Retinal pigment epithelial cell (primary cell): ENCODE data around the gene NNMT.

Experiments
- DNase-seq: peaks from one replicate; pipeline ENCODE4 v3.0.0-alpha.2; 2010; ENCODE audit warnings: low read depth
- H3K4me3 ChIP-seq: 2 replicates; pipeline ENCODE4 v1.5.1; 2011; ENCODE audit warnings: mild to moderate bottlenecking, low read length, control low read depth, moderate library complexity
- TF ChIP-seq, protein P1 (sequence below): conservative IDR thresholded peaks from 2 replicates; pipeline ENCODE4 v1.5.1; 2011; ENCODE audit warnings: low read depth, low read length, control low read depth, inconsistent platforms

Gene NNMT

DNA sequence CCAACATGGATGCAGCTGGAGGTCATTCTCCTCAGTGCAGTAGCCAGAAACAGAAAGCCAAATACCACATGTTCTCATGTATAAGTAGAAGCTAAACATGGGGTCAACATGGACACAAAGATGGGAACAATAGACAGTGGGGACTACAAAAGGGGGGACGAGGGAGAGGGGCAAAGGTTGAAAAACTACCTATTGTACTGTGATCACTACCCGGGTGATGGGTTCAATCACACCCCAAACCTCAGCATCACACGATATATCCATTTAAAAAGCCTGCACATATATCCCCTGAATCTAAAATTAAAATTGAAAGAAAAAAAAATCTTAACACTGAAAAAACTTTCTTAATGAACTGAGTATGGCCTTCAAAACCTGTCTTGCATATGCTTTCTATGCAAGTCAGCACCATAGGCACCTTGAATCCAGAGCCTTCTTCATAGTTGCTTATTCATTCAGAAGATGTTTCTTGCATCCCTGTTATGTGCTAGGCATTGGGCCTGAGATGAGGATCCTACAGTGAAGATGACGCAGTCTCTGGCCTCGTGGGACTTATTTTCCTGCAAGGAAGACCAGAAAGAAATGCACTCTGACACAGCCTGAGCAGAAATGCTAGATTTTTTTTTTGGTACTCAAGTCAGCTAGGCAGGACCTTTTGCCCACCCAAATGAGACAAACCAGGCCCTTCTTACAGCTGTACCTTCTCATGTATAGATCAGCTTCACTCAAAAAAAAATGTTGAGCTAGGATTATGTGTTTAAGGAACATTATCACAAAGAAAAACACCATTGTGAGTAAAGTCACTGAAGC lies 21.0 kb downstream of the NNMT start:
- DNase-seq: no peak
- TF ChIP-seq, protein P1, sequence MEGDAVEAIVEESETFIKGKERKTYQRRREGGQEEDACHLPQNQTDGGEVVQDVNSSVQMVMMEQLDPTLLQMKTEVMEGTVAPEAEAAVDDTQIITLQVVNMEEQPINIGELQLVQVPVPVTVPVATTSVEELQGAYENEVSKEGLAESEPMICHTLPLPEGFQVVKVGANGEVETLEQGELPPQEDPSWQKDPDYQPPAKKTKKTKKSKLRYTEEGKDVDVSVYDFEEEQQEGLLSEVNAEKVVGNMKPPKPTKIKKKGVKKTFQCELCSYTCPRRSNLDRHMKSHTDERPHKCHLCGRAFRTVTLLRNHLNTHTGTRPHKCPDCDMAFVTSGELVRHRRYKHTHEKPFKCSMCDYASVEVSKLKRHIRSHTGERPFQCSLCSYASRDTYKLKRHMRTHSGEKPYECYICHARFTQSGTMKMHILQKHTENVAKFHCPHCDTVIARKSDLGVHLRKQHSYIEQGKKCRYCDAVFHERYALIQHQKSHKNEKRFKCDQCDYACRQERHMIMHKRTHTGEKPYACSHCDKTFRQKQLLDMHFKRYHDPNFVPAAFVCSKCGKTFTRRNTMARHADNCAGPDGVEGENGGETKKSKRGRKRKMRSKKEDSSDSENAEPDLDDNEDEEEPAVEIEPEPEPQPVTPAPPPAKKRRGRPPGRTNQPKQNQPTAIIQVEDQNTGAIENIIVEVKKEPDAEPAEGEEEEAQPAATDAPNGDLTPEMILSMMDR: no peak
- no peak overlapping the region for H3K4me3 ChIP-seq

DNA sequence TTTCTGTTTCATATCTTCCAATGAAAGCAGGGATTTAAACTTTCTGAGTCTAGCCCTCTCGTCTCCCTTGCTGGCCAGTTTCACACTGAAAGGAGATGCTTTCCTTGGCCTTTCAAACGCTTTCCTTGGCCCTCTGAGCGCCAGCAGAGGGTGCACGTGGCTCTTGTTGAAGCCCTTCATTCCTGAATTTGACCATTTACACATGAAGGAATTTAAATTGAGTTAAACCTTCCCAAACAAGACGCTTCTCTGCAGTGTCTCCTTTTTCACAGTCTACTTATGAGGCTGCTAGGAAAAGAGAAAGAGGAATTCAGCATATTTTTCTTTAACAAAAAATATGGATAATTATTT lies 21.6 kb downstream of the NNMT start:
- no peak for DNase-seq
- no peak overlapping the region for H3K4me3 ChIP-seq
- TF ChIP-seq, protein P1: peak; percentile 57

DNA sequence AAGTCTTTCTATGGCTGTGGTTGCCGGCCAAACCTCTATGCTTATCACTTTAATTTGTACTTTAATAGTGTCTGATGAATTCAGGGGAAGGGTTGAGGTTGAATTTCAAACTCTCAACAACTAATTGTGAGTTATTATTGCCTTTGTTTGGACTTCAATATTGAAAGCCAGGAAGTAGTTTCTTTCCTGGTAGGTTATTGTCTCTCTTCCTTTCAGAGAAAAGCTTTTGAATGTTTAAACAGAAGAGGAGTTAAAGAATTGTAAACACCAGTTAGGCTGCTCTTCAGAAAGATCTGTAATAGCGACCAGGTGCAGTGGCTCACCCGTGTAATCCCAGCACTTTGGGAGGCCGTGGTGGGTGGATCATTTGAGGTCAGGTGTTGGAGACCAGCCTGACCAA lies 22.2 kb downstream of the NNMT start:
- TF ChIP-seq, protein P1: no peak
- H3K4me3 ChIP-seq: no peak overlapping the region
- no peak for DNase-seq

DNA sequence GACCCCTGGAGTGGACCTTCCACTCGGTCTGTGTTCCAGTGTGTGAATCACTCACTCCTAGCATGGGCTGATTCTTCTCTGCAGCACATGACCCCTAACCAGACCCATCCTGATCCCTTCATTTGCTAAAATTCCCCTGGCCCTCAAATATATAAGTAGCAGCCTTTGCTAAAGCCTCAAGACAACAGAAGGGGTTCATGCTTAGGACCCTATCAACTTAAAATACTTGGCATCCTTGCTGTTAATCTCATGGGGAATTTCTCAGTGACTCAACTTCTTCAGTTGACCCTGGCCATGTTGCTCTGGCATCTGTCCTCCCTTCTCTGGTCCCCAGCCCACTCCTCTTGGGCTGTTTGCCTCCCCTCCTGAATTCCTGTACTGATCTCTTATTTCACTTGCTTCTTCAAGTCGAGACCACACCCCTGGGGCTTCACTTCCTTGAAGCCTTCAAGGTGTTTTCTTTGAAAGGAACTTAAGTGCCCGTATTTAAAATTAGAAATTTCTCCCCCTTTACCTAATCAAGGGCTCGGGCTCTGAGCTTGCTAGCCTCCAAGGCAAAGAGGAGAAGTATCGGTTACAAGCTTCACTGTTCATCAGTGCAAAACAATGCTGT lies 23.6 kb downstream of the NNMT start:
- TF ChIP-seq, protein P1: no peak
- no peak overlapping the region for H3K4me3 ChIP-seq
- DNase-seq: no peak

DNA sequence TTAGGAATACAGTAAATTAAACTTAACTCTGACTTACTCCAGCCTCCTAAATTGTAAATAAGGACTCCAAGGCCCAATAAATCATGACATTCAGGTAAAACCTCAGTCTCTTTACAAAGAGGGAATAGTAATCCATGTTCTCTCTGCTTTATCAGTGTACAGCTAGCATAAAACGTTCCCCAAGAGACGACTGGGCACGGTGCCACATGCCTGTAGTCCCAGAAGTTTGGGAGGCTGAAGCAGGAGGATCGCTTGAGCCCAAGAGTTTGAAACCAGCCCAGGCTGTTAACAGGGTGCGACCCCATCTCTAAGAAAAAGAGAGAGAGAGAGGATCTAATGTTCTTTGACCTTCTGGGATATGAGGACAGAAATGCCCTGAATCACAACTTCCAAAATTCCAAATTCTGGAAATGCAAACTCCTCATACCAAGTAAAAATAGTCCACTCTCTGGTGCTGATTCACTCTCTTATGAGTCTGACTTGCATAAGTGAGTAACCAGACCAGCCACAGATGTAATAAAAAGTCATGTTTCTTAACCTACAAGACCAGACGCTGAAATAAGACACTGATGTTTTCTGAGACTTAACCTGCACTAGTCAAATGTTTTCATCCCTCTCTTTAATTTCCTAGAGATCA lies 25.5 kb downstream of the NNMT start:
- no peak for DNase-seq
- TF ChIP-seq, protein P1: no peak
- no peak overlapping the region for H3K4me3 ChIP-seq

DNA sequence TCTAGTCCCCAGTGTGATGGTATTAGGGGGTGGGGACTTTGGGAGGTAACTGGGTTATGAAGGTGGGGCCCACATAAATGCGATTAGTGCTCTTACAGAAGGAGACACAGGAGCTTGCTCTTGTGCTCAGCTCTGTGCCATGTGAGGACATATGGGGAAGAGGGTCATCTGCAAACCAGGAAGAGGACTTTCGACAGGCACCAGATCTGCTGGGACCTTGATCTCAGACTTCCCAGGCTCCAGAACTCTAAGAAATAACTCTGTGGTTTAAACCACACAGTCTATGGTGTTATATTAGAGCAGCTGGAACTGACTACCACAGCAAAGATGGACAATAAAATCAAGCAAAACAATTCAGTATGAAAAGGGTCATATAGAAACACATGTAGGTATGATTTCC lies 26.7 kb downstream of the NNMT start:
- TF ChIP-seq, protein P1: no peak
- no peak for DNase-seq
- H3K4me3 ChIP-seq: no peak overlapping the region
